ENCODE measurements around the gene TECPR1. TPM values are rescaled to one million over a fixed set of nuclear protein-coding genes. Genes with fewer than 3 reads are reported as not detected.

The TECPR1 gene
- polyA plus RNA-seq, 1 experiment, result 2.7 TPM

DNA sequence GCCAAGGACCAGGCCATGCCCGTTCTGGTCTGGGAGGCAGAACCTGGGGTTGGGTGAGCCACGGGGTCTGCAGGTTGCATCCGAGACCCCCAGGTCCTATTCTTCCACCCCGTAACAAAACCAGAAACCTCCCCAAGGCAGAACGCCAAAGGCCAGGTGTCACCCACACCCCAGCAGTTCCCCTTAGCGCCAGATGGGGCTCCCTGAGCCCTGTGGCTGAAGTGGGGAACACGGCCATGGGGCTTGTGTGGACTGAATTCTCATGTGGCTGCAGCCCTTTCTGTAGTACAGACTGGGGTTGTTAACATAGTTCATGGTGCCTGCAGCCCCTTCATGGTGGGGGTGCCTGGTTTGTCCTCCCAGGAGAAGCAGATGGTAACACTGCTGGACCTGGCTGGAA, 39.7 kb upstream of the TECPR1 start:
- no peak overlapping the region for H3K4me3 ChIP-seq (ENCODE audit: low read depth, low read length)
- no peak for DNase-seq (ENCODE audit: low read depth)
- H3K36me3 ChIP-seq (ENCODE audit: control insufficient read depth, insufficient read depth, low read length), result peaks cover 37% of the 10 kb centered on the region
- TF ChIP-seq, protein P1, sequence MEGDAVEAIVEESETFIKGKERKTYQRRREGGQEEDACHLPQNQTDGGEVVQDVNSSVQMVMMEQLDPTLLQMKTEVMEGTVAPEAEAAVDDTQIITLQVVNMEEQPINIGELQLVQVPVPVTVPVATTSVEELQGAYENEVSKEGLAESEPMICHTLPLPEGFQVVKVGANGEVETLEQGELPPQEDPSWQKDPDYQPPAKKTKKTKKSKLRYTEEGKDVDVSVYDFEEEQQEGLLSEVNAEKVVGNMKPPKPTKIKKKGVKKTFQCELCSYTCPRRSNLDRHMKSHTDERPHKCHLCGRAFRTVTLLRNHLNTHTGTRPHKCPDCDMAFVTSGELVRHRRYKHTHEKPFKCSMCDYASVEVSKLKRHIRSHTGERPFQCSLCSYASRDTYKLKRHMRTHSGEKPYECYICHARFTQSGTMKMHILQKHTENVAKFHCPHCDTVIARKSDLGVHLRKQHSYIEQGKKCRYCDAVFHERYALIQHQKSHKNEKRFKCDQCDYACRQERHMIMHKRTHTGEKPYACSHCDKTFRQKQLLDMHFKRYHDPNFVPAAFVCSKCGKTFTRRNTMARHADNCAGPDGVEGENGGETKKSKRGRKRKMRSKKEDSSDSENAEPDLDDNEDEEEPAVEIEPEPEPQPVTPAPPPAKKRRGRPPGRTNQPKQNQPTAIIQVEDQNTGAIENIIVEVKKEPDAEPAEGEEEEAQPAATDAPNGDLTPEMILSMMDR (IDR thresholded peaks at IDR 0.05; ENCODE audit: insufficient read depth, low read depth, low read length), result peak; percentile 25
- H3K27me3 ChIP-seq (ENCODE audit: control insufficient read depth, insufficient read depth, low read length), result no peaks in the 10 kb centered on the region
- ChIA-PET CTCF (no interaction called here), POLR2A (no interaction called here)

DNA sequence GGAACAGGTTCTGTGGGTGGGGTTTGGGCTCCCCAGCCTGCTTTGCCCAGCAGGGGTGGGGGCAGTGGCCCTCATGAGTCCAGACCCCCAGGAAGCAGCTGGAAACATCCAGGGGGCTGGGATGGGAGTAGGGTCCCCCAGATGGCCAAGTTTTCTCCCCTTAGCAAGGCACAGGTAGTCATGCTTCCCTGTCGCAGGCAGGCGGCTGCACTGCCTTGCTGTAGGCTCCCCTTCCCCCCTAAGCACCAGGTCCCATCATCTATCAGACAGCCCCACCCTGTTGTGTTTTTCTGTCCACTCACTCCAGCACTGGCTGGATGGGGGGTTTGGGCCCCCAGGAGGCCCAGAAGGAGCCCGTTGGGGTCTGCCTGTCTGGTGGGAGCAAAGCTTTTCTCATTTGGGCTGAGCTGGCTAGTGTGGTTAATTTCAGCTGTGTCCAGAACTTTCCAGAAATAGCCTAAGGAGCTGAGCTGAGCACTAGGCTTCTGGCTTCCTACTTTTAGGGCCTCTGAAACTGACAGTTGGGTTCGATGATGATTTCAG, 37.4 kb upstream of the TECPR1 start:
- Histone ChIP-seq H3K36me3 (ENCODE audit: control insufficient read depth, insufficient read depth, low read length) (peaks cover 35% of the 10 kb centered on the region), H3K27me3 (ENCODE audit: control insufficient read depth, insufficient read depth, low read length) (no peaks in the 10 kb centered on the region), H3K4me3 (ENCODE audit: low read depth, low read length) (no peak overlapping the region)
- no peak for DNase-seq (ENCODE audit: low read depth)
- ChIA-PET POLR2A (no interaction called here), CTCF (interaction anchor here (1.1 kb wide), 1 partner anchor 111 kb away, joined by 4 read pairs; the partner anchor contains the start of gene BAIAP2L1)
- TF ChIP-seq, protein P1 (IDR thresholded peaks at IDR 0.05; ENCODE audit: insufficient read depth, low read depth, low read length), result no peak

DNA sequence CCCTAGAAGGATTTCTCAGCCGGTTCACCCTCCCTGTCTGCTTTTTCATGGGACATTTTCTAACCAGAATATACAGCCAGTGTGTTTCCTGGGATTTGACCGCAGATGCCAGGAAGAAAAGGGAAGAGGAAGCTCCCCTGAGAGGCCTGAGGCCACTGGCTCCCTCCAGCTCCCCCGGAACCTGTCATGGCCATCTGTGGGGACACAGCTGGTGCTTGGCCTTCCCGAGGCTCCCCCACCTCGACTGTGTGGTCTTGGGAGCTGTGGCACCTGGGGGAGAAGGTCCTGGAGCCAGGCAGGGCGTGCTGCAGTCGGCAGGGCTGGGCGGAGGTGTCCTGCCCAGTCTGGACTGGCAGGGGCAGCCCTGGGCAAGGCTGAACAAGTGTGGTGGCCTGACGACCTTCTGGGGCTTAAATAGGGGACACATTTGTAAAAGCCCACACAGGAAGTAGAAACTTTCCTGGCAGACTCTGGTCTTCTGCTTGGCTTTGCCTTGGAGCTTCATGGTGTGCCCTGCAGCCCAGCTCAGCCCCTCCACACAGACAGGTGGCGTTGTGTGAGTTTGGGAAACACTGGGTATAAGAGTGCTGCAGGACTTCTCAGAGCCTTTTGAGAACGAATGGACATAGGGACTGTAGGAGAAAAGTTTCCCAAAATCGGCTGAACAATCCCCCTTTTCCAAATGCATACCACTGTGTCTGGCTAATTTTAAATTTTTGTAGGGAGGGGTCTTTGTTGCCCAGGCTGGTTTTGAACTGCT, 36.2 kb upstream of the TECPR1 start:
- CTCF ChIA-PET, result interaction anchor here (0.6 to 1.2 kb wide), 2 partner anchors 21 to 124 kb away, joined by 3 read pairs; no protein-coding TSS in a partner anchor
- TF ChIP-seq, protein P1 (IDR thresholded peaks at IDR 0.05; ENCODE audit: insufficient read depth, low read depth, low read length), result no peak
- no peak for DNase-seq (ENCODE audit: low read depth)
- H3K4me3 ChIP-seq (ENCODE audit: low read depth, low read length), result no peak overlapping the region
- H3K27me3 ChIP-seq (ENCODE audit: control insufficient read depth, insufficient read depth, low read length), result no peaks in the 10 kb centered on the region
- POLR2A ChIA-PET, result no interaction called here
- peaks cover 32% of the 10 kb centered on the region for H3K36me3 ChIP-seq (ENCODE audit: control insufficient read depth, insufficient read depth, low read length)

DNA sequence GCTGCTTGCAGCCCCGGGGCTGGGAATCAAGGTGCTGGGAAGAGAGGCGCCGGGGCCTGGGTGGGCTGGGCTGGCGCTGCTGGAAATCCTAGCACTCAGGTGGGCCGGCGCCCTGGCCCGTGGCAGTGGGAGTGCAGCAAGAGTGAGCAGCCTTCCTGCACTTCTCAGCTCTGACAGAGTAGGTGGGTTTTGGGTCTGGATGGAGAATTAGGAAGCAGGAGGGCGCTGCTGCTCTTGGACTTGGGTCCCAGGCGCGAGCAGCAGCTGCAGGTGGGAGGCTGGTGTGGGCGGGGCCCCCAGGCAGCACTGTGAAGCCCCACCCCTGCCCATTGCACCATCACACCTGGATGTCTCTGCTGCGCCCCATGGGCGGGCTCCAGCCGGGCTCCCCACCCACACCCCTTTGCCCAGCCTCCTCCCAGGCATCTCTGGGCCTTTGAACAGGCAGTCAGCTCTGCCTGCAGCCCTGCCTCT, 35.5 kb upstream of the TECPR1 start:
- POLR2A ChIA-PET, result no interaction called here
- no peak for DNase-seq (ENCODE audit: low read depth)
- Histone ChIP-seq H3K27me3 (ENCODE audit: control insufficient read depth, insufficient read depth, low read length) (no peaks in the 10 kb centered on the region), H3K4me3 (ENCODE audit: low read depth, low read length) (no peak overlapping the region), H3K36me3 (ENCODE audit: control insufficient read depth, insufficient read depth, low read length) (peaks cover 31% of the 10 kb centered on the region)
- TF ChIP-seq, protein P1 (IDR thresholded peaks at IDR 0.05; ENCODE audit: insufficient read depth, low read depth, low read length), result no peak
- CTCF ChIA-PET, result interaction anchor here (1.2 kb wide), 1 partner anchor 21 kb away, joined by 3 read pairs; no protein-coding TSS in a partner anchor

DNA sequence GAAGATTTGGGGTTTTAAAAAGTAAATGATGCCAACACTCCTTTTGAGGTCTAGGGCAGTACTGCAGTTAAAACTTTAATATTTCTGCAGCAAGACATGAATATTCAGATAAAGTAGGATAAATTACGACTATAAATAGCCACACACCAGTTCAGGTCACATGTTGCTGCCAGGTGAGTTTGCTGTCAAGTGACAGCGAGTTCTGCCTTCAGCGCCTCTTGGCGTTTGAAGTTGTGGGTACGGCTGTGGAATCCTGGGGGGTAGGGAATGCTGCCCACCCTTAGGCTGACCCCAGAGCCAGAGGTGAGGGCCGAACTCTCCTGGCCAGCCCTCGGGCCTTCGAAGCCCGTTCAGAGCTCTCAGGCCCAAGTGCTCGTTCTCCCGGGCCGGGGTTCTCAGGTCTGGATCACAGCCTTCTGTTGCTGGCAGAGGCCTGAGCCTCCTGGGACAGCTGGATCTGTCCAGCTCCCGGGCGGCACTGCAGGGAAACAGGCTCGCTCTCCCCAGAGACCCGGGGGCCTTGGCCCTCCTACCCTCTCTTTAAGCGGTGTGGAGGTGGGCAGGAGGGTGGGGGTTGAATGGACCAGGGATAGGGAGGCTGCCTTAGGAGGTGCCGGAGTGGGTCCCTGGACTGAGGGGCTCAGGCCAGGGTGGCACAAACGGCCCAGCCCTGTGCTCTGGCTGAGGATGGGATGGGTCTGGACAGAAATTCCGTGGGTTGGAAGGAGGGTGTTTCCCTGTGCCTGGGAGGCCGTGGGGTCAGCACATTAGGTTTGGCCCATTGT, 34.9 kb upstream of the TECPR1 start:
- ChIA-PET CTCF (interaction anchor here (0.8 to 3.7 kb wide), 3 partner anchors 7 to 114 kb away, joined by 3 to 18 read pairs (median 4); partner anchors contain the start of gene BAIAP2L1), POLR2A (no interaction called here)
- DNase-seq (ENCODE audit: low read depth), result no peak
- Histone ChIP-seq H3K4me3 (ENCODE audit: low read depth, low read length) (no peak overlapping the region), H3K36me3 (ENCODE audit: control insufficient read depth, insufficient read depth, low read length) (peaks cover 26% of the 10 kb centered on the region), H3K27me3 (ENCODE audit: control insufficient read depth, insufficient read depth, low read length) (no peaks in the 10 kb centered on the region)
- TF ChIP-seq, protein P1 (IDR thresholded peaks at IDR 0.05; ENCODE audit: insufficient read depth, low read depth, low read length), result no peak
